GM12891 (cell line): ENCODE data around the gene AHI1.

ENCODE experiments used
- PAX5 ChIP-seq: IDR thresholded peaks from 2 replicates; pipeline ENCODE4 v1.6.1; 2011; ENCODE audit warnings: low read length, moderate library complexity, mild to moderate bottlenecking; ENCODE audit not compliant: insufficient read depth, severe bottlenecking
- POLR2A ChIP-seq: IDR thresholded peaks from 2 replicates; pipeline ENCODE4 v1.6.1; 2011; ENCODE audit warnings: low read depth, low read length, control low read depth
- POLR2AphosphoS5 ChIP-seq: IDR thresholded peaks from 2 replicates; pipeline ENCODE4 v1.6.1; 2011; ENCODE audit warnings: low read depth, low read length, control low read depth
- POU2F2 ChIP-seq: IDR thresholded peaks from 2 replicates; pipeline ENCODE4 v1.6.1; 2011; ENCODE audit warnings: low read depth, mild to moderate bottlenecking, control low read depth, low read length, moderate library complexity
- TAF1 ChIP-seq: IDR thresholded peaks from 2 replicates; pipeline ENCODE4 v1.6.1; 2011; ENCODE audit warnings: low read depth, low read length, control low read depth

DNA sequence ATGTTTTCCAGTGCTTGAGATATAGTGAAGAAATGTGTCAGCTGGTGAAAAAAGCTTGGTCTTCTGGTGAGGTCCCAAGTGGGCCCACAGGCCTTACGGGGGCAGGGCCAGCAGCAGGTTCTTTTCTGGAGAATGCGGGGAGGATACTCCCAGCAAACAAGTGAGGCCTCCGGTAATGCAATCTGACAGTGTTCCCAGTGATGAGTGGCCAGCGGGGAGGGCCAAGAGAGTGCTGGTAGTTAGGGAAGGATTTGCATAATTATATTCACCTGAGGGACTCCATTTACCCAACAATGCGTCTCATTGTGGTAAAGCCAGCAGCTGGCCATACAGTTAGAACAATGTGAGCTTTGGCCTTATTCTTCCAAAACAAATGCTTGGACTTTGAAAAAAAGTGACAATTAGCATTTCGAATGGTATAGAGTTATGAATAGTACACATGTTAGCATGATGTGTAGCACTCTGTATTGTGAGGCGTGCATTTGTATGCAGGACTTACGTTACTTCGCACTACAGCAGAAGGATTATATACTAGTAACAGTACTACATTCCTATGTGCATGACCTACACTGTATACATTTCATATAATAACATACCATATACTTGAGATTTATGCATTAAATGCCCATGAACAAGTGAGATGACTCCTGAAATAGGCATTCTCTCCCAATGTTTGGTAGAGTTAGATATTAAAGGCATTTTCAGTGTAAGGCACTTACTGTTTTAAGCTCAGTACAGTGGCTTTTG lies 246.6 kb downstream of the AHI1 start:
- TF ChIP-seq POLR2AphosphoS5 (no peak), TAF1 (no peak), POLR2A (no peak), PAX5 (no peak), POU2F2 (no peak)
